Motor neuron (in vitro differentiated cells): Measurements from ENCODE around the gene LRPAP1. TPM values are rescaled to one million over a fixed set of nuclear protein-coding genes. Genes with fewer than 3 reads are reported as not detected.
A peak's percentile ranks its signal among the peaks of the same experiment; 100 is the strongest.

ENCODE experiments used
- ATAC-seq, 8 experiments: fragments of 200-7000 bp; cut with Tn5 transposase; replicated peaks in 6 of 8; 2 replicates each; pipeline ENCODE4 v1.8.0; 2021; ENCODE audit warnings: mild to moderate bottlenecking in 8 of 8, moderate library complexity in 8 of 8
- H3K27ac ChIP-seq, 2 donors: fragments of 250-450 bp; sonication (Bioruptor Pico); 2 replicates each; pipeline ENCODE4 v1.9.0; 2021; ENCODE audit warnings: antibody characterized with exemption in 2 of 2, mild to moderate bottlenecking in 2 of 2, moderate library complexity in 1 of 2
- H3K4me1 ChIP-seq, 2 donors: fragments of 250-450 bp; sonication (Bioruptor Pico); replicated peaks in 1 of 2; 2 replicates each; pipeline ENCODE4 v1.6.1; 2021; ENCODE audit warnings: antibody characterized with exemption in 2 of 2, mild to moderate bottlenecking in 2 of 2, moderate library complexity in 1 of 2
- H3K4me3 ChIP-seq, 5 donors: fragments of 250-450 bp; sonication (Bioruptor Pico); 2 replicates each; pipeline ENCODE4 v1.9.0; 2021; ENCODE audit warnings: antibody characterized with exemption in 5 of 5, mild to moderate bottlenecking in 5 of 5, moderate library complexity in 4 of 5
- whole genome bisulfite sequencing, 10 experiments: fragments of 450-650 bp; shearing (Covaris generic); methylation state at CpG; one replicate each; pipeline ENCODE4 v1.0.0; 2022; 5-methylcytosine and 5-hydroxymethylcytosine counted together
- in situ Hi-C, 9 experiments: fragments of 400-800 bp; cut with MboI; loops; one replicate each; pipeline ENCODE4 v1.15.0; 2021; ENCODE audit warnings: low sequenced_read_pairs in 9 of 9, low pct_unique_long_range_greater_than_20kb in 2 of 9; ENCODE audit not compliant: unreplicated experiment in 9 of 9
- total RNA-seq, 8 experiments: library from RNA; unstranded; fragments of 300-600 nt; gene quantifications; 2 replicates each; pipeline versions ENCODE4 v1.2.3 to v1.2.4, GENCODE V29; 2022

The LRPAP1 gene
- total RNA-seq, 8 experiments from 2014 or later: 49.8 to 389 (median 96.9) TPM

- no CpG with 5 or more reads among the region's 6 CpGs for WGBS, 10 experiments
- no peak overlapping the region for H3K27ac ChIP-seq
- in situ Hi-C loops: no loop called here
- H3K4me3 ChIP-seq: no peak overlapping the region
- peaks cover 13 to 34% of the 10 kb centered on the region in 2 donors for H3K4me1 ChIP-seq
- ATAC-seq: no peak
Measured at GRCh38 chr4:3497095-3497494, 35.1 kb downstream of the LRPAP1 start.

DNA sequence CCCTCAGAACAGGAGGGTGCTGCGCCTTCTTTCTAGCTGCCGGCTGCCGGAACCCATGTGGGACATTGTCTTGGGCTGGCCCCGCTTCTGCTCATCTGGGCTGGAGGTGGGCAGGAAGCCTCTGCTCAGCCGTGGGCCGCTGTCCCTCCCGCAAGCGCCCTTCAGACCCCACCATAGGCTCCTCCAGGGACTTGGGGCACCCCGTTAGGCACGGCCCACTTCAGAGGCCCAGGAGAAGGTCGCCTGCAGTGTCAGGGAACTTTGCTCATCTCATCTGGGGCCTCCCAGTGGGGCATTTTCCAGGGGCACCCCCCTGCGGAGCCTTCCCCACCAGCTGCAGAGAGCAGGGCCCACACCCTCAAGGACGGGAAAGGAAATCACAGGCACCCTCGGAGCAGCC is 36.2 kb downstream of the LRPAP1 start:
- in situ Hi-C loops: no loop called here
- 0 to 84% methylated on average over 1 to 6 of the region's 14 CpGs; no CpG with 5 or more reads in 8 of the 10 experiments for WGBS, 10 experiments
- no peak overlapping the region for H3K27ac ChIP-seq
- no peak overlapping the region for H3K4me3 ChIP-seq
- ATAC-seq: peak in 2 of 8 experiments; percentile 4 to 6
- peaks cover 13 to 37% of the 10 kb centered on the region in 2 donors for H3K4me1 ChIP-seq

DNA sequence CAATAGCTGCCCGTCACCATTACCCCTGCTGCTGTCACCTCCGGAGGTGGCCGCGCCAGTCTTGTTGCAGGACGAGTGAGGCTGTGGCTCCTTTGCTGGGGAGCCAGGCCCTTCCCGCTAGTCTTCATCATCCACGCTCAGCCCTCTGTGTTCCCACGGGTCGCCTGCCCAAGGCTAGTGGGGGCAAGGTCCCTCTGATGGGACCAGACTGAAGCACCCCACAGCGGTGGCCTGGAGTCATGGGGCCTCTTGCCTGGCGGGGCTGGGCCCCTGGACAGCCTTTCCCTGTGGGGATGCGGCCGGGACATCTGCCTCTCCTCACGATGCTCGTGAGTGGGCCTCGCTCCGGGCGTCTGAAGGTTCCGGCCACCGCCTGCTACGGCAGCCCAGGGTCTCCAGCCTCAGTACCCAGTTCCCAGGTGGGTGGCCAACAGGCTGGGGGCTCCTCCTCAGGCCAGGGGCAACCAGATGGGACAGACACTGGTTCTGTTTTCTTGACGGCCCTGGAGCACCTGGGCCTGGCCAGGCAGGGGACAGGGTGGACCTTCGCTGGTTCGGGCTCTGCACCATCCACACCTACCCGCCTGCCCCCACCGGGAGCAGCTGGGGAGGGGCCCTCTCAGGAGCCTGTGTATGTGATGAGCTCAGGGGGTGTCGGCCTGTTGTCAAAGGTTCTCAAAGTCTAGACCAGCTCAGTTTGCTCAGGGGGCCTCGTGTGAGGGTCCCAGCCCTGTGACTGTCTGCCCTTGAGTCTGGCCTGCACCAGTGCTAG is 36.8 kb downstream of the LRPAP1 start:
- Histone ChIP-seq H3K27ac (no peak overlapping the region), H3K4me1 (peaks cover 13 to 37% of the 10 kb centered on the region in 2 donors), H3K4me3 (no peak overlapping the region)
- in situ Hi-C loops: no loop called here
- WGBS, 10 experiments: 33 to 92% (median 75%) methylated on average over 2 to 17 of the region's 28 CpGs; no CpG with 5 or more reads in 5 of the 10 experiments
- ATAC-seq: no peak

DNA sequence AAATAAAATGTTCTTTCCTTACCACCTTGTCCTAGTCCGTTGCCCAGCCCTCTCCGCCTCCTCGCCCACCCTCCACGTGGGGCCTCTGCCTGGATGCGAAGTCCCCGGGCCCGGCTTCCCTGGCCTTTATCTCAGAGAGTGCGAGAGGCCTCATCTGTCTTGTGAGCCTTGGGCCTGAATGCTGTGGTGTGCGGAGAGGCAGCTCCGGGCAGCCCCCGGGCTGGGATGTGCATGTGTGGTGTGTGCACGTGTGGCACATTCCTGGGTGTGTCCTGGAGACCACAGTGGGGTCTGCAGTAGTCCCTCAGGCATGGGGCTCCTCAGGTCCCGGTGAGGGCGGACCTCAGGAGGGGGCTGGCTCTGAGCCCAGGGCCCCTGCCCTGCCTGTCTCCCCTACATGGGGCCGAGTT is 37.8 kb downstream of the LRPAP1 start:
- Histone ChIP-seq H3K4me3 (no peak overlapping the region), H3K27ac (peak overlapping the region in 1 of 2 donors; percentile 55), H3K4me1 (peaks cover 13 to 37% of the 10 kb centered on the region in 2 donors)
- 8 to 13% methylated on average over 2 to 3 of the region's 15 CpGs; no CpG with 5 or more reads in 8 of the 10 experiments for WGBS, 10 experiments
- in situ Hi-C loops: no loop called here
- peak; percentile 9 to 86 (median 70) for ATAC-seq

DNA sequence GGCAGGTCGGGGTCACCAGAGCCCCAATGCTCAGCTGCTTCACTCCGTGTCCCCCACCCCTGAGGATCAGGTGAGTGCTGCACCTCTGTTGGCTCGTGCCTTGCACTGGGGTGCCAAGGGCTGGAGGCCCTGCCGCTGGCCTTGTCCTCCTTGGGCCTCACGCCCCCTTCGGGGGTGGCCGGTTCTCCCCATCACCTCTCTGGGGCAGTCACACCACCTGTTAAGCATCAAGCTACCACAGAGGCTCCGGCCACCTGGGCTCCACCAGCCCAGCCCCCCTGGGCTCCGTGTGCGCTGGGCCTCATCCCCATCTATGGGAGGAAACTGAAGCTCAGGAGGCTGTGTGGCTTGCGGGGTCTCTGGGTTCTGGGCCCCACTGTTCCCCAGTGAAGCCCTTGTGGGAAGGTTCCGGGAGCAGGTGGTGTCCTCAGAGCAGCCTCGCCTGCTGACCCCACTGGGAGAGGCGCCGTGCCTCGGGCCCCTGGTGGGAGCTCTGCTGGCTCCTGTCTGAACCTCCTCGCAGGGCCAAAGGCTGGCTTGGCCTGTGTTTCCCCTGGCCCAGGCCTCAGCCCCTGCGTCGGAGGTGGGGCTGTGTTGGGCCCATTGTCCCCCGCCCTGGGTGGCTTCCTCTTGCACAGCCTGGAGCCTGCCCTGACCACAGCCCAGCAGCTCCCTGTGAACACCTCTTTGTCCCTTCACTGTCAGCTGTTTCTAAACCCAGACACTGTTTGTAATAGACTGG is 38.3 kb downstream of the LRPAP1 start:
- peak overlapping the region in 1 of 2 donors; percentile 55 for H3K27ac ChIP-seq
- WGBS, 10 experiments: 0 to 90% (median 70%) methylated on average over 2 to 3 of the region's 20 CpGs; no CpG with 5 or more reads in 7 of the 10 experiments
- in situ Hi-C loops: no loop called here
- H3K4me1 ChIP-seq: peaks cover 13 to 37% of the 10 kb centered on the region in 2 donors
- H3K4me3 ChIP-seq: no peak overlapping the region
- ATAC-seq: peak; percentile 5 to 72 (median 58)

DNA sequence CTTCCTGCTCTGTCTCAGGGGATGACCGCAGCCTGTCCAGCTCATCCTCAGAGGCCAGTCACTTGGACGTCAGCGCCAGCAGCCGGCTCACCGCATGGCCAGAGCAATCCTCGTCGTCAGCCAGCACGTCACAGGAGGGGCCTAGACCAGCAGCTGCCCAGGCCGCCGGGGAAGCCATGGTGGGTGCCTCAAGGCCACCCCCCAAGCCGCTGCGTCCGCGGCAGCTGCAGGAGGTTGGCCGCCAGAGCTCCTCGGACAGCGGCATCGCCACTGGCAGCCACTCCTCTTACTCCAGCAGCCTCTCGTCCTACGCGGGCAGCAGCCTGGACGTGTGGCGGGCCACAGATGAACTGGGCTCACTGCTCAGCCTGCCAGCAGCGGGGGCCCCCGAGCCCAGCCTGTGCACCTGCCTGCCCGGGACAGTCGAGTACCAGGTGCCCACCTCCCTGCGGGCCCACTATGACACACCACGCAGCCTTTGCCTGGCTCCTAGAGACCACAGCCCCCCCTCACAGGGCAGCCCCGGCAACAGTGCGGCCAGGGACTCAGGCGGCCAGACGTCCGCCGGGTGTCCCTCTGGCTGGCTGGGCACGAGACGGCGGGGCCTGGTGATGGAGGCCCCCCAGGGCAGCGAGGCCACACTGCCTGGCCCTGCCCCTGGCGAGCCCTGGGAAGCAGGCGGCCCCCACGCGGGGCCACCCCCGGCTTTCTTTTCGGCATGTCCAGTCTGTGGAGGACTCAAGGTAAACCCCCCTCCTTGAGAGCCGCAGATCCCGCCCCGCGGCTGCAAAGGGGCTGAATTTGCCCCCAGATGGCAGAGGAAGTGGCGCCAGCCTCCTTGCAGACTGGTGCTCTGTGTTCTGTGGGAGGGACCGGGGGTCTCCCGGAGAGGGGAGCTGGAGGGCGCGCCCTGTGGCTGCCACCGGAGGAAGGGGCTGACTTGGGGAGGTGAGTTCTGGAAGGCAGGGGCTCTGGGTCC is 39.2 kb downstream of the LRPAP1 start:
- WGBS, 10 experiments: 78 to 90% (median 86%) methylated on average over 5 to 16 of the region's 55 CpGs; no CpG with 5 or more reads in 7 of the 10 experiments
- peak in 2 of 8 experiments; percentile 1 to 10 for ATAC-seq
- Histone ChIP-seq H3K27ac (no peak overlapping the region), H3K4me3 (no peak overlapping the region), H3K4me1 (peaks cover 13 to 37% of the 10 kb centered on the region in 2 donors)
- in situ Hi-C loops: no loop called here

- Histone ChIP-seq H3K4me3 (no peak overlapping the region), H3K27ac (no peak overlapping the region), H3K4me1 (peaks cover 21 to 43% of the 10 kb centered on the region in 2 donors)
- in situ Hi-C loops: no loop called here
- WGBS, 10 experiments: 40 to 75% (median 64%) methylated on average over 2 to 6 of the region's 17 CpGs; no CpG with 5 or more reads in 5 of the 10 experiments
- peak in 5 of 8 experiments; percentile 0 to 19 (median 11) for ATAC-seq
Measured at GRCh38 chr4:3491681-3492405, 40.4 kb downstream of the LRPAP1 start.

- ATAC-seq: no peak
- in situ Hi-C loops: no loop called here
- 40 to 100% (median 64%) methylated on average over 1 to 3 of the region's 20 CpGs; no CpG with 5 or more reads in 7 of the 10 experiments for WGBS, 10 experiments
- peaks cover 30 to 43% of the 10 kb centered on the region in 2 donors for H3K4me1 ChIP-seq
- H3K27ac ChIP-seq: no peak overlapping the region
- no peak overlapping the region for H3K4me3 ChIP-seq
Measured at GRCh38 chr4:3489451-3489962, 42.7 kb downstream of the LRPAP1 start.

GRCh38 chr4:3488820-3489219 is 43.4 kb downstream of the LRPAP1 start:
- no peak for ATAC-seq
- 11 to 100% (median 35%) methylated on average over 2 to 5 of the region's 11 CpGs; no CpG with 5 or more reads in 5 of the 10 experiments for WGBS, 10 experiments
- no peak overlapping the region for H3K27ac ChIP-seq
- H3K4me1 ChIP-seq: peaks cover 25 to 37% of the 10 kb centered on the region in 2 donors
- H3K4me3 ChIP-seq: no peak overlapping the region
- in situ Hi-C loops: no loop called here

- 50% methylated on average over 2 of the region's 7 CpGs; no CpG with 5 or more reads in 9 of the 10 experiments for WGBS, 10 experiments
- Histone ChIP-seq H3K4me3 (no peak overlapping the region), H3K4me1 (peaks cover 24 to 29% of the 10 kb centered on the region in 2 donors), H3K27ac (no peak overlapping the region)
- ATAC-seq: no peak
- in situ Hi-C loops: no loop called here
Measured at GRCh38 chr4:3487861-3488260, 44.4 kb downstream of the LRPAP1 start.

DNA sequence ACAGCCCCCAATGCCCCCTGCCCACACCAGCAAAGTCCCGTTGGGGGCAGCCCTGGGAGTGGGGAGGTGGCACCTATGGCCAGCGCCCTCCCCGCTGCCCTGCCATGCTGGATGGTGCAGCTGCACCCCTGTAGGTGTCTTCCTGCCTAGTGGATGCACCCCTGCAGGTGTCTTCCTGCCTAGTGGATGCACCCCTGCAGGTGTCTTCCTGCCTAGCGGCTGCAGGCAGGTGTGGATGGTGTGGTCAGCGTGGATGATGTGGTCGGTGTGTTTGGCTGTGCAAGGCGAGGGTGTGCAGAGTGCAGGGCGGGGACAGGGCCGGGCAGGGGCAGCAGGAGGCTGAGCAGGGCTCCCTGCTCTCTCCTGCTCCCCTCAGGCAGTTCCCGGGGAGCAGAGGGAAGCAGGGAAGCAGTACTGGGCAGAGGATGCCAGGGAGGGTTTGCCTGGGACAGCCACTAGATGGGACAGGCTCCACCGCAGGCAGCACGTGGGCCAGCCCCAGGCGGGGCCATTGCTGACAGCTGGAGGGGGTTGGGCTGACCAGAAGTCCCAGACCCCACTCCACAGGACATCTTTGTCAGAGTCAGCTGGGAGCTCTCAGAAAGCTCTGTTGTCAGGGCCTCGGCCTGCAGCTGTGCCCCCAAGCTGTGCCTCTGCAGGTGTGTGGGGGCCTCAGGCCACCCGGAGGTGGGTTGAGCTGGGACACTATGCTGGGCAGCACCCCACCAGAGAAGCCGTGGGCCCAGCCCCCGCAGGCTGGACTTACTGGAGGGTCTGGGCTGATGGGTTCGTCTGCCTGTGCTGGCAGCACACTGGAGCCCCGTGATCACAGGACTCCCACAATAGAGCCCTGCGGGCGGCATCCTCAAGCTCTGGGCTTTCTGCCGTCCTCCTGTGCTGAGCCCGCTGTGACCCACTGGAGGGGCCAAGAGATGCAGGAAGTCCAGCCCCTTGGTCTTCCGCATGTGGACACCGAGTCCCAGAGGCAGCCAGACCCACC is 45.4 kb downstream of the LRPAP1 start:
- WGBS, 10 experiments: 44 to 100% (median 60%) methylated on average over 1 to 8 of the region's 25 CpGs; no CpG with 5 or more reads in 5 of the 10 experiments
- no peak overlapping the region for H3K4me3 ChIP-seq
- H3K4me1 ChIP-seq: peaks cover 23 to 24% of the 10 kb centered on the region in 2 donors
- in situ Hi-C loops: no loop called here
- no peak overlapping the region for H3K27ac ChIP-seq
- ATAC-seq: peak in 6 of 8 experiments; percentile 22 to 86 (median 76)
